HepG2 (cell line): ENCODE measurements around the gene ZBTB46. TPM values are rescaled to one million over a fixed set of nuclear protein-coding genes. Genes with fewer than 3 reads are reported as not detected.

ENCODE experiments used
- AHDC1 ChIP-seq: sonication (generic); formaldehyde crosslinking; IDR thresholded peaks from 2 replicates; pipeline ENCODE4 v1.5.1; 2020; ENCODE audit warnings: mild to moderate bottlenecking, missing genetic modification reagents, borderline replicate concordance
- CREB1 ChIP-seq, 2 experiments: fragments of 450-650 bp in 1 of 2; IDR thresholded peaks; 2 replicates each; pipeline ENCODE4 v1.6.1; 2016 to 2017; ENCODE audit warnings: control low read depth in 1 of 2, mild to moderate bottlenecking in 1 of 2, missing compliant biosample characterization in 1 of 2, missing genetic modification characterization in 1 of 2
- HMGA1 ChIP-seq: sonication (generic); formaldehyde crosslinking; conservative IDR thresholded peaks from 2 replicates; pipeline ENCODE4 v1.4.0; 2020; ENCODE audit warnings: missing genetic modification reagents
- HOMEZ ChIP-seq: IDR thresholded peaks from 2 replicates; pipeline ENCODE4 v1.6.1; 2016; ENCODE audit warnings: low read depth
- MZF1 ChIP-seq: sonication (generic); formaldehyde crosslinking; IDR thresholded peaks from 2 replicates; pipeline ENCODE4 v1.8.1; 2023; ENCODE audit warnings: mild to moderate bottlenecking, missing genetic modification reagents, borderline replicate concordance
- NFIB ChIP-seq: sonication (generic); formaldehyde crosslinking; IDR thresholded peaks from 2 replicates; pipeline ENCODE4 v1.9.0; 2021; ENCODE audit warnings: missing genetic modification reagents, mild to moderate bottlenecking, borderline replicate concordance
- PLRG1 ChIP-seq: fragments of 450-650 bp; conservative IDR thresholded peaks from 2 replicates; pipeline ENCODE4 v1.6.1; 2016
- UBTF ChIP-seq: sonication (generic); formaldehyde crosslinking; IDR thresholded peaks from 2 replicates; pipeline ENCODE4 v1.4.0; 2020; ENCODE audit warnings: mild to moderate bottlenecking, missing genetic modification reagents
- ZNF550 ChIP-seq: sonication (generic); formaldehyde crosslinking; IDR thresholded peaks from 2 replicates; pipeline ENCODE4 v1.4.0; 2020; ENCODE audit warnings: mild to moderate bottlenecking, missing genetic modification reagents, borderline replicate concordance
- ZNF674 ChIP-seq: sonication (generic); formaldehyde crosslinking; IDR thresholded peaks from 2 replicates; pipeline ENCODE4 v1.5.0; 2020; ENCODE audit warnings: low read depth, mild to moderate bottlenecking, missing genetic modification reagents
- polyA plus RNA-seq, 8 experiments: library from polyadenylated mRNA; depleted of rRNA in 3 of 8; stranded (reverse) in 7 of 8; unstranded in 1 of 8; fragments of >200 nt; fragmentation: Illumina TruSeq in 4 of 8; extraction: Trizol in 4 of 8; gene quantifications; 2 replicates each; pipeline versions ENCODE4 v1.2.1 to v1.2.3, GENCODE V29; 2011 to 2016; ENCODE audit warnings: low read depth in 4 of 8, missing spikeins in 1 of 8, mixed read lengths in 1 of 8; ENCODE audit not compliant: insufficient read depth in 1 of 8
- total RNA-seq, 5 experiments: library from RNA; depleted of rRNA; stranded (reverse); fragments of >200 nt; fragmentation: Illumina TruSeq; extraction: Trizol; gene quantifications; 2 replicates each; pipeline ENCODE4 v1.2.3, GENCODE V29; 2016; ENCODE audit warnings: low read depth in 1 of 5
- TF ChIP-seq, protein P1 (sequence below): sonication (generic); formaldehyde crosslinking; IDR thresholded peaks from 2 replicates; pipeline ENCODE4 v1.4.0; 2020; ENCODE audit warnings: missing genetic modification reagents
- TF ChIP-seq, protein P2 (sequence below): sonication (generic); formaldehyde crosslinking; conservative IDR thresholded peaks from 2 replicates; pipeline ENCODE4 v1.4.0; 2020; ENCODE audit warnings: mild to moderate bottlenecking, missing genetic modification reagents, moderate library complexity

Gene ZBTB46
- total and polyA plus RNA-seq, 2 of the 13 experiments (the other 11 are each of a cell fraction or from before 2014, with no cell fraction given): 1.6 to 13.5 TPM

GRCh38 chr20:63823691-63824311 lies 7.3 kb downstream of the ZBTB46 start (continued):
- TF ChIP-seq AHDC1 (no peak; the same call in 1 of the 2 replicates), CREB1 (IDR thresholded peaks at IDR 0.05) (peak; percentile 28; the same call in 1 of the 2 replicates), CREB1 (CRISPR knock-in tag; IDR thresholded peaks at IDR 0.05) (no peak), HMGA1 (CRISPR knock-in tag) (no peak), ZNF674 (CRISPR knock-in tag) (no peak), HOMEZ (CRISPR knock-in tag) (no peak), ZNF550 (no peak), PLRG1 (no peak), UBTF (CRISPR knock-in tag) (no peak), NFIB (CRISPR knock-in tag) (no peak), MZF1 (CRISPR knock-in tag) (no peak)
- TF ChIP-seq, protein P1, sequence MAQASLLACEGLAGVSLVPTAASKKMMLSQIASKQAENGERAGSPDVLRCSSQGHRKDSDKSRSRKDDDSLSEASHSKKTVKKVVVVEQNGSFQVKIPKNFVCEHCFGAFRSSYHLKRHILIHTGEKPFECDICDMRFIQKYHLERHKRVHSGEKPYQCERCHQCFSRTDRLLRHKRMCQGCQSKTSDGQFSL: no peak
- TF ChIP-seq, protein P2, sequence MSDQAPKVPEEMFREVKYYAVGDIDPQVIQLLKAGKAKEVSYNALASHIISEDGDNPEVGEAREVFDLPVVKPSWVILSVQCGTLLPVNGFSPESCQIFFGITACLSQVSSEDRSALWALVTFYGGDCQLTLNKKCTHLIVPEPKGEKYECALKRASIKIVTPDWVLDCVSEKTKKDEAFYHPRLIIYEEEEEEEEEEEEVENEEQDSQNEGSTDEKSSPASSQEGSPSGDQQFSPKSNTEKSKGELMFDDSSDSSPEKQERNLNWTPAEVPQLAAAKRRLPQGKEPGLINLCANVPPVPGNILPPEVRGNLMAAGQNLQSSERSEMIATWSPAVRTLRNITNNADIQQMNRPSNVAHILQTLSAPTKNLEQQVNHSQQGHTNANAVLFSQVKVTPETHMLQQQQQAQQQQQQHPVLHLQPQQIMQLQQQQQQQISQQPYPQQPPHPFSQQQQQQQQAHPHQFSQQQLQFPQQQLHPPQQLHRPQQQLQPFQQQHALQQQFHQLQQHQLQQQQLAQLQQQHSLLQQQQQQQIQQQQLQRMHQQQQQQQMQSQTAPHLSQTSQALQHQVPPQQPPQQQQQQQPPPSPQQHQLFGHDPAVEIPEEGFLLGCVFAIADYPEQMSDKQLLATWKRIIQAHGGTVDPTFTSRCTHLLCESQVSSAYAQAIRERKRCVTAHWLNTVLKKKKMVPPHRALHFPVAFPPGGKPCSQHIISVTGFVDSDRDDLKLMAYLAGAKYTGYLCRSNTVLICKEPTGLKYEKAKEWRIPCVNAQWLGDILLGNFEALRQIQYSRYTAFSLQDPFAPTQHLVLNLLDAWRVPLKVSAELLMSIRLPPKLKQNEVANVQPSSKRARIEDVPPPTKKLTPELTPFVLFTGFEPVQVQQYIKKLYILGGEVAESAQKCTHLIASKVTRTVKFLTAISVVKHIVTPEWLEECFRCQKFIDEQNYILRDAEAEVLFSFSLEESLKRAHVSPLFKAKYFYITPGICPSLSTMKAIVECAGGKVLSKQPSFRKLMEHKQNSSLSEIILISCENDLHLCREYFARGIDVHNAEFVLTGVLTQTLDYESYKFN (CRISPR knock-in tag): peak; percentile 80
